Sigmoid colon (tissue), 7 donors: ENCODE results near the gene SPACA7. TPM values are rescaled to one million over a fixed set of nuclear protein-coding genes. Genes with fewer than 3 reads are reported as not detected.

Source experiments
- DNase-seq: peaks from one replicate; pipeline ENCODE4 v3.0.0-alpha.2; 2019
- H3K27ac ChIP-seq, 4 donors: fragments of 200-600 bp; sonication (generic); one replicate each; pipeline ENCODE4 v1.5.1; 2016 to 2019; ENCODE audit warnings: mild to moderate bottlenecking in 1 of 4
- H3K27me3 ChIP-seq, 3 donors: fragments of 200-600 bp; sonication (generic); one replicate each; pipeline ENCODE4 v1.5.1; 2019; ENCODE audit warnings: mild to moderate bottlenecking in 1 of 3
- H3K36me3 ChIP-seq, 4 donors: fragments of 200-600 bp; sonication (generic); one replicate each; pipeline ENCODE4 v1.5.1; 2016 to 2019
- H3K4me1 ChIP-seq, 4 donors: fragments of 200-600 bp; sonication (generic); one replicate each; pipeline ENCODE4 v1.5.1; 2017 to 2019
- H3K4me3 ChIP-seq, 4 donors: fragments of 200-600 bp; sonication (generic); one replicate each; pipeline ENCODE4 v1.5.1; 2017 to 2019; ENCODE audit warnings: mild to moderate bottlenecking in 2 of 4, moderate library complexity in 1 of 4
- H3K9me3 ChIP-seq, 4 donors: fragments of 200-600 bp in 3 of 4; sonication (generic) in 3 of 4; one replicate each; pipeline versions ENCODE4 v1.5.1 to v1.6.1; 2013 to 2019
- EP300 ChIP-seq, 4 donors: sonication (generic); formaldehyde crosslinking; IDR thresholded peaks; one replicate each; pipeline ENCODE4 v1.6.1; 2017; ENCODE audit warnings: antibody characterized with exemption in 4 of 4
- POLR2A ChIP-seq, 2 donors: fragments of 450-650 bp; IDR thresholded peaks; one replicate each; pipeline ENCODE4 v1.6.1; 2016; ENCODE audit warnings: antibody characterized with exemption in 2 of 2, mild to moderate bottlenecking in 2 of 2, moderate library complexity in 2 of 2
- POLR2AphosphoS5 ChIP-seq, 4 donors: sonication (generic); formaldehyde crosslinking; IDR thresholded peaks; one replicate each; pipeline ENCODE4 v1.6.1; 2017; ENCODE audit warnings: antibody characterized with exemption in 4 of 4
- WGBS, 2 donors: extraction: QIAGEN DNeasy Blood & Tissue Kit; methylation state at CpG; one replicate each; pipeline ENCODE4 v1.1.7; 2013; 5-methylcytosine and 5-hydroxymethylcytosine counted together
- intact Hi-C: fragments of 100-400 bp; cut with DNase I; formaldehyde crosslinking; loops from one replicate; pipeline ENCODE4 v1.15.1; 2023
- polyA plus RNA-seq, 3 donors: library from polyadenylated mRNA; stranded (reverse); fragments of 200-250 nt; gene quantifications; one replicate each; pipeline ENCODE4 v1.2.3, GENCODE V29; 2013
- total RNA-seq, 4 donors: library from RNA; depleted of rRNA; stranded (reverse); fragments of >200 nt; gene quantifications; one replicate each; pipeline ENCODE4 v1.1.0, GENCODE V29; 2016
- TF ChIP-seq, protein P1 (sequence below), 4 experiments: fragments of 450-650 bp in 3 of 4; fragments of 200-600 bp in 1 of 4; IDR thresholded peaks; one replicate each; pipeline ENCODE4 v1.5.1; 2016 to 2019; ENCODE audit warnings: antibody characterized with exemption in 4 of 4, mild to moderate bottlenecking in 3 of 4, moderate library complexity in 2 of 4
- donor health status: healthy with polysubstance abuse.
- donor health status: Bipolar disorder and iron deficiency.
- donor health status: healthy.

The SPACA7 gene
- total and polyA plus RNA-seq, 7 donors: not detected

DNA sequence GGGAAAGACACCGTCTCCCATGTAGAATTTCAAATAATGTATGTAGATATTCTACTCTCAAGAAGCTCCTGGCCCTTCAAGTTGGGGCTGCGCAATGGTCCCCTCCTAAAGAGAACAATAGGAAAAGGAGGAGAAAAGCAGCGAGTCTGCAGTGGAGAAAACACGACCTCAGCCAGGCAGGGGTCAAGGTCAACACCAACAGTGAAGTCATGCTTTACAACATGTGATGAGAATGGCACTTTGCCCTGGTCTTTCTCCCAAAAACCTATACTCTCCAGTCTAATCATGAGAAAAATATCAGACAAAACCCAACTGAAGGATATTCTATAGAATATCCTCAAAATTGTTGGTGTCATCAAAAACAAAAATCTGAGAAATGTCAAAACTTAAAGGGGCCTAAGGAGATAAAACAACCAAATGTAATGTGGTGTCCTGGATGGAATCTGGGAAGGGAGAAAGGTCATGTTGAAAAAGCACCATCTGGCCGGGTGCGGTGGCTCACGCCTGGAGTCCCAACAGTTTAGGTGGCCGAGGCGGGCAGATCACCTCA lies 101.0 kb downstream of the SPACA7 start:
- no peak overlapping the region for H3K27ac ChIP-seq
- no peaks in the 10 kb centered on the region for H3K9me3 ChIP-seq
- DNase-seq: no peak
- TF ChIP-seq EP300 (IDR thresholded peaks at IDR 0.05) (no peak), POLR2A (IDR thresholded peaks at IDR 0.05) (no peak), POLR2AphosphoS5 (IDR thresholded peaks at IDR 0.05) (no peak)
- TF ChIP-seq, protein P1, sequence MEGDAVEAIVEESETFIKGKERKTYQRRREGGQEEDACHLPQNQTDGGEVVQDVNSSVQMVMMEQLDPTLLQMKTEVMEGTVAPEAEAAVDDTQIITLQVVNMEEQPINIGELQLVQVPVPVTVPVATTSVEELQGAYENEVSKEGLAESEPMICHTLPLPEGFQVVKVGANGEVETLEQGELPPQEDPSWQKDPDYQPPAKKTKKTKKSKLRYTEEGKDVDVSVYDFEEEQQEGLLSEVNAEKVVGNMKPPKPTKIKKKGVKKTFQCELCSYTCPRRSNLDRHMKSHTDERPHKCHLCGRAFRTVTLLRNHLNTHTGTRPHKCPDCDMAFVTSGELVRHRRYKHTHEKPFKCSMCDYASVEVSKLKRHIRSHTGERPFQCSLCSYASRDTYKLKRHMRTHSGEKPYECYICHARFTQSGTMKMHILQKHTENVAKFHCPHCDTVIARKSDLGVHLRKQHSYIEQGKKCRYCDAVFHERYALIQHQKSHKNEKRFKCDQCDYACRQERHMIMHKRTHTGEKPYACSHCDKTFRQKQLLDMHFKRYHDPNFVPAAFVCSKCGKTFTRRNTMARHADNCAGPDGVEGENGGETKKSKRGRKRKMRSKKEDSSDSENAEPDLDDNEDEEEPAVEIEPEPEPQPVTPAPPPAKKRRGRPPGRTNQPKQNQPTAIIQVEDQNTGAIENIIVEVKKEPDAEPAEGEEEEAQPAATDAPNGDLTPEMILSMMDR (IDR thresholded peaks at IDR 0.05): no peak
- intact Hi-C loops: no loop called here
- no peaks in the 10 kb centered on the region for H3K36me3 ChIP-seq
- H3K4me1 ChIP-seq: no peaks in the 10 kb centered on the region
- H3K27me3 ChIP-seq: no peaks in the 10 kb centered on the region
- no peak overlapping the region for H3K4me3 ChIP-seq
- 71 to 87% methylated on average over 9 of the region's 9 CpGs for WGBS, 2 donors

DNA sequence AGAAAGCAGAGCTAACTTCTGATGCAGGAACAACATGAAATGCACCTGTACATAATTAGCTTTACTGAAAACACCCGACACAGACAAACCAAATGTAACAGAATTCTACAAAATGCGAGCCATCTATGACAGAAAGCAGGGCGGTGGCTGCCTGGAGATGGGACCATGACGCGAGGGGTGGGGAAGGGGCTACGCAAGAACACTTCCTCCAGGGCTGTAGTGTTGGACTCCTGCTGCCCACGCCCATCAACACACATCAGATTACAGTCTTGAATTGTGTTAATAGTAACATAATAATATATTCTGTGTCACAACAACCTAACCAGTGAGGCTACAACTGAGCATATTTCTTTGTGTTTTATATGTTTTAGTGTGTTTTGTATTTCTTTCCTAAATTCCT lies 103.2 kb downstream of the SPACA7 start:
- H3K4me3 ChIP-seq: no peak overlapping the region
- 88 to 93% methylated on average over 7 of the region's 7 CpGs for WGBS, 2 donors
- no peaks in the 10 kb centered on the region for H3K36me3 ChIP-seq
- DNase-seq: no peak
- no peaks in the 10 kb centered on the region for H3K27me3 ChIP-seq
- no peak for TF ChIP-seq EP300 (IDR thresholded peaks at IDR 0.05)
- TF ChIP-seq POLR2AphosphoS5 (IDR thresholded peaks at IDR 0.05): no peak
- TF ChIP-seq, protein P1 (IDR thresholded peaks at IDR 0.05): no peak
- TF ChIP-seq POLR2A (IDR thresholded peaks at IDR 0.05): no peak
- no peak overlapping the region for H3K27ac ChIP-seq
- intact Hi-C loops: no loop called here
- H3K4me1 ChIP-seq: no peaks in the 10 kb centered on the region
- no peaks in the 10 kb centered on the region for H3K9me3 ChIP-seq

DNA sequence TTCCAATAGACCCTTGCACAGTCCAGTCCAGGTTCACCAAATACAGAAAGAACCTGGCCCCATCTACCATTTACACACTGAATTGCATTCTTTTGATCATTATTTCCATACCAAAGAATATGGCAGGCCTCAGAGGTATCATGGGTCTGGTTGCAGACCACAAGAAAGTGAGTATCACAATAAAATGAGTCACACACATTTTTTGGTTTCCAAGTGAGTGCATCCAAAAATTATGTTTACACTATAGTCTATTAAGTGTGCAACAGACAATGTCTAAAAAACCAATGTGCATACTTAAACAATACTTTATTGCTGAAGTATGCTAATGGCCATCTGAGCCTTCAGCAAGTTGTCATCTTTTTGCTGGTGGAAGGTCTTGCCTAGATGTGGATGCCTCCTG lies 105.3 kb downstream of the SPACA7 start:
- Histone ChIP-seq H3K36me3 (peaks cover 0 to 19% (median 2%) of the 10 kb centered on the region in 4 donors), H3K27me3 (no peaks in the 10 kb centered on the region), H3K9me3 (no peaks in the 10 kb centered on the region), H3K27ac (no peak overlapping the region), H3K4me1 (no peaks in the 10 kb centered on the region), H3K4me3 (no peak overlapping the region)
- DNase-seq: no peak
- no peak for TF ChIP-seq EP300 (IDR thresholded peaks at IDR 0.05)
- TF ChIP-seq, protein P1 (IDR thresholded peaks at IDR 0.05): no peak
- no peak for TF ChIP-seq POLR2A (IDR thresholded peaks at IDR 0.05)
- TF ChIP-seq POLR2AphosphoS5 (IDR thresholded peaks at IDR 0.05): no peak
- intact Hi-C loops: no loop called here

DNA sequence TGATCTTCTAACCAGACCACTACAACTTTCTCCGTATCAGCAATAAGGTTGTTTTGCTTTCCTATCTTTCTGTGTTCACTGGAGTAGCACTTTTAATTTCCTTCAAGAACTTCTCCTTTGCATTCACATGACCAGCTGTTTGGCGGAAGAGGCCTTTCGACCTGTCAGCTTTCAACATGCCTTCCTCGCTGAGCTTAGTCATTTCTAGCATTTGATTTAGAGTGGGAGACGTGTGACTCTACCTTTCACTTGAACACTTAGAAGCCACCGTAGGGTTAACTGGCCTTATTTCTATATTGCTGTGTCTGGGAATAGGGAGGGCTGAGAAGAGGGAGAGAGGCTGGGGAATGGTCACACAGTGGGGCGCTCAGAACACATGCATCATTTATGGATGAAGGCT lies 107.1 kb downstream of the SPACA7 start:
- H3K4me1 ChIP-seq: no peaks in the 10 kb centered on the region
- no peaks in the 10 kb centered on the region for H3K9me3 ChIP-seq
- no peak overlapping the region for H3K27ac ChIP-seq
- intact Hi-C loops: no loop called here
- no peak for TF ChIP-seq POLR2AphosphoS5 (IDR thresholded peaks at IDR 0.05)
- TF ChIP-seq POLR2A (IDR thresholded peaks at IDR 0.05): no peak
- TF ChIP-seq EP300 (IDR thresholded peaks at IDR 0.05): no peak
- TF ChIP-seq, protein P1 (IDR thresholded peaks at IDR 0.05): no peak
- no peak overlapping the region for H3K4me3 ChIP-seq
- WGBS, 2 donors: 91 to 96% methylated on average over 7 of the region's 7 CpGs
- H3K27me3 ChIP-seq: no peaks in the 10 kb centered on the region
- DNase-seq: no peak
- peaks cover 0 to 36% (median 2%) of the 10 kb centered on the region in 4 donors for H3K36me3 ChIP-seq

Other genes starting within 250 kb of the SPACA7 start
- gene TUBGCP3, start 211.8 kb downstream of the SPACA7 start, total RNA-seq: 10 to 100 TPM; 23.8 to 33.5 (median 24.4) TPM
- 10 to 100 TPM in 2 of 3 donors, 1 to 10 TPM in 1; 7.2 to 14.4 (median 13.4) TPM for gene TUBGCP3, start 211.8 kb downstream of the SPACA7 start, polyA plus RNA-seq